NCI-H2196 treated with DMSO at 0.1 percent for 48 hours (cell line): ENCODE data around the gene PRSS38.
"Not testable (repeated sequence)": the region's sequence is repeated elsewhere in the genome, so short reads cannot be mapped to it uniquely, and the experiment has no call there.

Experiments
- DNase-seq: peaks from one replicate; lab custom pipeline; 2025; ENCODE audit not compliant: unreplicated experiment; lab: John Stamatoyannopoulos, UW

The PRSS38 gene

GRCh38 chr1:227844320-227845146 lies 29.1 kb downstream of the PRSS38 start:
- DNase-seq = no peak

- DNase-seq = no peak
These were observed 29.6 kb downstream of the PRSS38 start for GRCh38 chr1:227845147-227845458.

GRCh38 chr1:227845519-227845918 lies 30.0 kb downstream of the PRSS38 start:
- no peak for DNase-seq

GRCh38 chr1:227846265-227846858 lies 30.9 kb downstream of the PRSS38 start:
- DNase-seq = no peak

GRCh38 chr1:227847046-227847445 lies 31.6 kb downstream of the PRSS38 start:
- not testable (repeated sequence) for DNase-seq

GRCh38 chr1:227848430-227848932 lies 33.0 kb downstream of the PRSS38 start:
- no peak for DNase-seq

- no peak for DNase-seq
These were observed 33.8 kb downstream of the PRSS38 start for GRCh38 chr1:227849251-227849650.

- DNase-seq = no peak
These were observed 38.7 kb downstream of the PRSS38 start for GRCh38 chr1:227854189-227854588.

GRCh38 chr1:227855687-227856086 lies 40.2 kb downstream of the PRSS38 start:
- no peak for DNase-seq

- DNase-seq = no peak
These were observed 40.8 kb downstream of the PRSS38 start for GRCh38 chr1:227856147-227856858.

GRCh38 chr1:227864882-227865281 lies 49.4 kb downstream of the PRSS38 start:
- DNase-seq = no peak

- DNase-seq = no peak
These were observed 53.9 kb downstream of the PRSS38 start for GRCh38 chr1:227869279-227869842.

- peak; percentile 85 for DNase-seq
These were observed 54.4 kb downstream of the PRSS38 start for GRCh38 chr1:227869851-227870305.

- DNase-seq = no peak
These were observed 54.9 kb downstream of the PRSS38 start for GRCh38 chr1:227870366-227870765.

- not testable (repeated sequence) for DNase-seq
These were observed 56.4 kb downstream of the PRSS38 start for GRCh38 chr1:227871892-227872291.

- not testable (repeated sequence) for DNase-seq
These were observed 62.3 kb downstream of the PRSS38 start for GRCh38 chr1:227877810-227878209.

- DNase-seq = no peak
These were observed 65.0 kb downstream of the PRSS38 start for GRCh38 chr1:227880342-227880924.

GRCh38 chr1:227883073-227883520 lies 67.6 kb downstream of the PRSS38 start:
- no peak for DNase-seq

- no peak for DNase-seq
These were observed 68.3 kb downstream of the PRSS38 start for GRCh38 chr1:227883641-227884301.

- no peak for DNase-seq
These were observed 69.1 kb downstream of the PRSS38 start for GRCh38 chr1:227884370-227885134.
